Right lobe of liver (tissue), 4 donors: Measurements from ENCODE around the gene LRRC28.

Source experiments
- CTCF ChIP-seq, 4 donors: fragments of 200-600 bp in 3 of 4; fragments of 450-650 bp in 1 of 4; IDR thresholded peaks; one replicate each; pipeline versions ENCODE4 v1.5.1 to v1.8.0; 2016 to 2022; ENCODE audit warnings: antibody characterized with exemption in 4 of 4, mild to moderate bottlenecking in 2 of 4
- POLR2A ChIP-seq: fragments of 450-650 bp; IDR thresholded peaks from one replicate; pipeline ENCODE4 v1.6.1; 2017; ENCODE audit warnings: antibody characterized with exemption, mild to moderate bottlenecking
- donor health status: DM: no; HTN: no; CAD: no.
- donor health status: DM: no; HTN: no; CAD: no.
- donor health status: DM: no; HTN: yes; CAD: no.

GRCh38 chr15:99402014-99402729, 150.9 kb downstream of the LRRC28 start:
- TF ChIP-seq CTCF (IDR thresholded peaks at IDR 0.05) (no peak), POLR2A (no peak)
